Activated CD4-positive, alpha-beta memory T cell treated with anti-CD3 and anti-CD28 coated beads, Interleukin-2, amount 10 ng/mL, durations not matched to agents 7 days and 5 days (primary cell): ENCODE results near the gene SDSL. TPM values are rescaled to one million over a fixed set of nuclear protein-coding genes. Genes with fewer than 3 reads are reported as not detected.

Source experiments
- CTCF ChIA-PET: fragments of 350-600 bp; sonication (Branson Sonifier 250); formaldehyde crosslinking; loops from one replicate; lab custom pipeline; 2021; ENCODE audit warnings: antibody characterized with exemption, inconsistent platforms; lab: Charles Lee
- POLR2A ChIA-PET: fragments of 350-600 bp; sonication (Branson Sonifier 250); formaldehyde crosslinking; loops from one replicate; lab custom pipeline; 2021; ENCODE audit warnings: antibody characterized with exemption; lab: Charles Lee
- DNase-seq: peaks from one replicate; pipeline ENCODE4 v3.0.0-alpha.2; 2020
- H3K27ac Mint-ChIP-seq: one replicate; pipeline ENCODE4 v1.8.0; 2021; ENCODE audit warnings: mild to moderate bottlenecking, mixed read lengths
- H3K27me3 Mint-ChIP-seq: one replicate; pipeline ENCODE4 v1.8.0; 2021; ENCODE audit warnings: mixed read lengths
- H3K36me3 Mint-ChIP-seq: one replicate; pipeline ENCODE4 v1.8.0; 2021; ENCODE audit warnings: low read depth, mixed read lengths
- H3K4me1 Mint-ChIP-seq: one replicate; pipeline ENCODE4 v1.8.0; 2021; ENCODE audit warnings: mixed read lengths
- H3K4me3 Mint-ChIP-seq: one replicate; pipeline ENCODE4 v1.8.0; 2021; ENCODE audit warnings: mild to moderate bottlenecking, mixed read lengths
- H3K9me3 Mint-ChIP-seq: one replicate; pipeline ENCODE4 v1.8.0; 2021; ENCODE audit warnings: mixed read lengths
- total RNA-seq, 2 experiments: library from RNA; stranded (reverse); gene quantifications; one replicate each; pipeline ENCODE4 v1.2.3, GENCODE V29; 2021

SDSL gene
- total RNA-seq, 2 experiments from 2014 or later, result not detected

- no peak overlapping the region for H3K4me3 Mint-ChIP-seq
- ChIA-PET POLR2A (no interaction called here), CTCF (no interaction called here)
- no peak for DNase-seq
- H3K27ac Mint-ChIP-seq, result no peak overlapping the region
- H3K27me3 Mint-ChIP-seq, result peaks cover 18% of the 10 kb centered on the region
- peaks cover 1% of the 10 kb centered on the region for H3K36me3 Mint-ChIP-seq
- no peaks in the 10 kb centered on the region for H3K4me1 Mint-ChIP-seq
- no peaks in the 10 kb centered on the region for H3K9me3 Mint-ChIP-seq
Observed at GRCh38 chr12:113485330-113485729, 63.1 kb downstream of the SDSL start.

- no peak for DNase-seq
- Mint-ChIP-seq H3K4me1 (no peaks in the 10 kb centered on the region), H3K27ac (no peak overlapping the region), H3K27me3 (peaks cover 5% of the 10 kb centered on the region), H3K9me3 (no peaks in the 10 kb centered on the region), H3K36me3 (no peaks in the 10 kb centered on the region), H3K4me3 (no peak overlapping the region)
- ChIA-PET POLR2A (no interaction called here), CTCF (no interaction called here)
Observed at GRCh38 chr12:113486722-113487121, 64.5 kb downstream of the SDSL start.

Other genes with a start within 250 kb of the SDSL start
- gene DDX54, start 236.9 kb upstream of the SDSL start, total RNA-seq, result 10 to 100 TPM; 55.6 to 57.6 TPM
- gene RITA1, start 236.7 kb upstream of the SDSL start, total RNA-seq, result 10 to 100 TPM; 14.7 to 16.9 TPM
- gene TPCN1, start 200.9 kb upstream of the SDSL start, total RNA-seq, result 10 to 100 TPM; 18.3 to 19.2 TPM
- 10 to 100 TPM; 20.2 to 20.8 TPM for gene SLC8B1, start 87.3 kb upstream of the SDSL start, total RNA-seq
- gene PLBD2, start 63.8 kb upstream of the SDSL start, total RNA-seq, result 10 to 100 TPM in 1 of 2 experiments, 1 to 10 TPM in 1; 9.9 to 10.9 TPM
- not detected for gene SDS, start 18.5 kb upstream of the SDSL start, total RNA-seq
- not detected for gene LHX5, start 49.5 kb downstream of the SDSL start, total RNA-seq